HCT116 (cell line): ENCODE data around the gene ERC2. TPM values are rescaled to one million over a fixed set of nuclear protein-coding genes. Genes with fewer than 3 reads are reported as not detected.

Experiments used
- ATAC-seq: fragments of 200-7000 bp; cut with Tn5 transposase; 2 replicates; pipeline ENCODE4 v1.9.1; 2020; ENCODE audit warnings: mild to moderate bottlenecking, moderate library complexity
- BruUV-seq: library from RNA; stranded (reverse); fragments of 400-500 nt; replicated peaks from 2 replicates; lab custom pipeline; 2021; lab: Mats Ljungman, UMichigan
- CTCF ChIA-PET: fragments of 300-600 bp; sonication (Branson Sonifier 250); formaldehyde crosslinking; loops from one replicate; lab custom pipeline; 2021; ENCODE audit warnings: antibody characterized with exemption; lab: Charles Lee
- POLR2A ChIA-PET: fragments of 300-600, 350-600 bp; sonication (Branson Sonifier 250); formaldehyde crosslinking; loops from one replicate; lab custom pipeline; 2021; ENCODE audit warnings: antibody characterized with exemption; lab: Charles Lee
- RAD21 ChIA-PET, 2 experiments: fragments of 300-600 bp; sonication (Branson Sonifier 250); formaldehyde crosslinking; loops; one replicate each; lab custom pipeline; 2023; ENCODE audit warnings: low total read pairs in 2 of 2; ENCODE audit not compliant: uncharacterized antibody in 2 of 2, unreplicated experiment in 2 of 2, low non-redundant PET in 1 of 2; lab: Charles Lee
- DNase-seq: peaks from one replicate; pipeline ENCODE4 v3.0.0-alpha.2; 2010; ENCODE audit warnings: low read depth, low spot score
- H2AFZ ChIP-seq: fragments of 200-600 bp; shearing (Covaris generic), sonication (generic); 2 replicates; pipeline ENCODE4 v1.6.1; 2017; ENCODE audit warnings: low read depth, mixed run types, mixed read lengths, antibody characterized with exemption, low read length; ENCODE audit not compliant: poor library complexity, severe bottlenecking
- H3K27ac ChIP-seq: 2 replicates; pipeline ENCODE4 v1.5.1; 2012; ENCODE audit warnings: low read depth, low read length
- H3K27me3 ChIP-seq: fragments of 200-600 bp; sonication (generic); 2 replicates; pipeline ENCODE4 v1.6.1; 2016; ENCODE audit warnings: mixed run types, low read length, mixed read lengths; ENCODE audit not compliant: insufficient read depth
- H3K36me3 ChIP-seq, 2 experiments: fragments of 200-500 bp in 1 of 2; fragments of 200-600 bp in 1 of 2; sonication (Bioruptor generic) in 1 of 2; sonication (generic) in 1 of 2; 2 replicates each; pipeline versions ENCODE4 v1.5.1 to v1.6.1; 2014 to 2016; ENCODE audit warnings: low read length in 2 of 2, inconsistent platforms in 1 of 2, mixed read lengths in 1 of 2, mixed run types in 1 of 2; ENCODE audit not compliant: insufficient read depth in 2 of 2, control insufficient read depth in 1 of 2
- H3K4me1 ChIP-seq, 2 experiments: fragments of 200-600 bp in 1 of 2; sonication (generic) in 1 of 2; 2 replicates each; pipeline versions ENCODE4 v1.5.1 to v1.6.1; 2012 to 2017; ENCODE audit warnings: low read length in 2 of 2, inconsistent platforms in 1 of 2, mild to moderate bottlenecking in 1 of 2, mixed read lengths in 1 of 2, mixed run types in 1 of 2, moderate library complexity in 1 of 2; ENCODE audit not compliant: insufficient read depth in 2 of 2, control insufficient read depth in 1 of 2
- H3K4me2 ChIP-seq: fragments of 200-600 bp; sonication (generic); 2 replicates; pipeline ENCODE4 v1.6.1; 2017; ENCODE audit warnings: mixed run types, low read length, mixed read lengths
- H3K4me3 ChIP-seq, 2 experiments: fragments of 200-600 bp in 1 of 2; sonication (generic) in 1 of 2; replicated peaks in 1 of 2; 2 replicates each; pipeline ENCODE4 v1.5.1; 2011 to 2016; ENCODE audit warnings: low read length in 2 of 2, control low read depth in 1 of 2, low read depth in 1 of 2, mild to moderate bottlenecking in 1 of 2, mixed read lengths in 1 of 2, mixed run types in 1 of 2
- H3K79me2 ChIP-seq: fragments of 200-600 bp; sonication (generic); 2 replicates; pipeline ENCODE4 v1.6.1; 2017; ENCODE audit warnings: mild to moderate bottlenecking, mixed run types, low read length, moderate library complexity, mixed read lengths; ENCODE audit not compliant: insufficient read depth
- H3K9ac ChIP-seq: fragments of 200-600 bp; sonication (generic); 2 replicates; pipeline ENCODE4 v1.6.1; 2016; ENCODE audit warnings: low read length, mixed read lengths
- H3K9me2 ChIP-seq: fragments of 200-600 bp; sonication (generic), shearing (Covaris generic); 2 replicates; pipeline ENCODE4 v1.6.1; 2017; ENCODE audit warnings: mixed run types, mild to moderate bottlenecking, moderate library complexity; ENCODE audit not compliant: insufficient read depth
- H3K9me3 ChIP-seq, 2 experiments: fragments of 200-500 bp in 1 of 2; fragments of 200-600 bp in 1 of 2; sonication (Bioruptor generic) in 1 of 2; sonication (generic) in 1 of 2; 2 replicates each; pipeline ENCODE4 v1.6.1; 2014 to 2017; ENCODE audit warnings: low read length in 2 of 2, mixed read lengths in 2 of 2, inconsistent platforms in 1 of 2, low read depth in 1 of 2, mild to moderate bottlenecking in 1 of 2, mixed run types in 1 of 2, moderate library complexity in 1 of 2; ENCODE audit not compliant: control insufficient read depth in 1 of 2, insufficient read depth in 1 of 2
- H4K20me1 ChIP-seq: fragments of 200-600 bp; sonication (generic), shearing (Covaris generic); 2 replicates; pipeline ENCODE4 v1.6.1; 2017; ENCODE audit warnings: mixed run types, mild to moderate bottlenecking, moderate library complexity; ENCODE audit not compliant: insufficient read depth
- CBX3 ChIP-seq: IDR thresholded peaks from 2 replicates; pipeline ENCODE4 v1.6.1; 2012; ENCODE audit warnings: low read depth
- CEBPB ChIP-seq: IDR thresholded peaks from 2 replicates; pipeline ENCODE4 v1.6.1; 2012; ENCODE audit warnings: low read depth
- CTCF ChIP-seq, 3 experiments: fragments of 200-600 bp in 1 of 3; sonication (generic) in 1 of 3; IDR thresholded peaks in 2 of 3; conservative IDR thresholded peaks in 1 of 3; 2 replicates each; pipeline ENCODE4 v1.5.1; 2012 to 2017; ENCODE audit warnings: low read depth in 2 of 3, low read length in 2 of 3, antibody characterized with exemption in 1 of 3, borderline replicate concordance in 1 of 3, control low read depth in 1 of 3, mild to moderate bottlenecking in 1 of 3, mixed read lengths in 1 of 3, mixed run types in 1 of 3, moderate library complexity in 1 of 3; ENCODE audit not compliant: insufficient read depth in 1 of 3
- EGR1 ChIP-seq: IDR thresholded peaks from 2 replicates; pipeline ENCODE4 v1.6.1; 2012; ENCODE audit warnings: low read depth
- ELF1 ChIP-seq: IDR thresholded peaks from 2 replicates; pipeline ENCODE4 v1.6.1; 2012; ENCODE audit warnings: low read depth, borderline replicate concordance
- EZH2 ChIP-seq: fragments of 200-600 bp; sonication (generic); IDR thresholded peaks from 2 replicates; pipeline ENCODE4 v1.6.1; 2017; ENCODE audit warnings: antibody characterized with exemption, mixed run types
- EZH2phosphoT487 ChIP-seq: fragments of 200-600 bp; IDR thresholded peaks from 2 replicates; pipeline ENCODE4 v1.6.1; 2018; ENCODE audit warnings: antibody characterized with exemption, borderline replicate concordance
- FOSL1 ChIP-seq: IDR thresholded peaks from 2 replicates; pipeline ENCODE4 v1.6.1; 2012; ENCODE audit warnings: low read depth
- JUND ChIP-seq: IDR thresholded peaks from 2 replicates; pipeline ENCODE4 v1.6.1; 2012
- POLR2A ChIP-seq: IDR thresholded peaks from 2 replicates; pipeline ENCODE4 v1.7.0; 2011; ENCODE audit warnings: borderline replicate concordance; ENCODE audit not compliant: insufficient read depth, insufficient read length; ENCODE audit errors: extremely low read depth
- POLR2AphosphoS5 ChIP-seq: IDR thresholded peaks from 2 replicates; pipeline ENCODE4 v1.6.1; 2011; ENCODE audit warnings: mild to moderate bottlenecking, low read depth, low read length, moderate library complexity
- RAD21 ChIP-seq: IDR thresholded peaks from 2 replicates; pipeline ENCODE4 v1.6.1; 2012; ENCODE audit warnings: low read depth, mild to moderate bottlenecking
- SIN3A ChIP-seq: IDR thresholded peaks from 2 replicates; pipeline ENCODE4 v1.6.1; 2012; ENCODE audit warnings: low read depth
- SP1 ChIP-seq: IDR thresholded peaks from 2 replicates; pipeline ENCODE4 v1.6.1; 2012; ENCODE audit warnings: low read depth
- YY1 ChIP-seq: IDR thresholded peaks from 2 replicates; pipeline ENCODE4 v1.6.1; 2011; ENCODE audit warnings: low read length, low read depth, moderate library complexity, mild to moderate bottlenecking; ENCODE audit not compliant: insufficient replicate concordance; ENCODE audit errors: extremely low read depth
- ZBTB33 ChIP-seq: IDR thresholded peaks from 2 replicates; pipeline ENCODE4 v1.6.1; 2011; ENCODE audit warnings: mild to moderate bottlenecking, low read length, moderate library complexity; ENCODE audit not compliant: insufficient replicate concordance; ENCODE audit errors: extremely low read depth
- ZFX ChIP-seq: fragments of 450-650 bp; IDR thresholded peaks from 2 replicates; pipeline ENCODE4 v1.6.1; 2017
- ZNF274 ChIP-seq: fragments of 200-500 bp; sonication (Bioruptor generic); IDR thresholded peaks from 2 replicates; pipeline ENCODE4 v1.6.1; 2014; ENCODE audit warnings: mild to moderate bottlenecking, low read depth, low read length, inconsistent platforms
- intact Hi-C: fragments of 100-400 bp; cut with micrococcal nuclease; formaldehyde crosslinking; loops from 2 replicates; pipeline ENCODE4 v1.10.0; 2022
- total RNA-seq: library from RNA; stranded (reverse); gene quantifications from one replicate; pipeline ENCODE4 v1.2.1, GENCODE V29; 2021; ENCODE audit not compliant: unreplicated experiment
- TF ChIP-seq, protein P1 (sequence below): IDR thresholded peaks from 2 replicates; pipeline ENCODE4 v1.6.1; 2012

Gene ERC2
- total RNA-seq, 1 experiment from 2014 or later, result not detected

- no peak for TF ChIP-seq FOSL1
- no peak for TF ChIP-seq ZNF274
- TF ChIP-seq SIN3A, result no peak
- no peak for TF ChIP-seq SP1
Observed at GRCh38 chr3:56207922-56208321, 260.3 kb downstream of the ERC2 start (continued).

GRCh38 chr3:56205406-56205805 lies 262.9 kb downstream of the ERC2 start:
- POLR2A ChIA-PET, result no interaction called here
- CTCF ChIA-PET, result no interaction called here
- Histone ChIP-seq H3K27me3 (peaks cover 2% of the 10 kb centered on the region; the same call in 1 of the 2 replicates), H3K79me2 (no peaks in the 10 kb centered on the region), H3K4me3 (no peak overlapping the region), H3K36me3 (no peaks in the 10 kb centered on the region), H3K4me1 (no peaks in the 10 kb centered on the region), H3K4me2 (no peak overlapping the region), H2AFZ (no peak overlapping the region), H3K9me3 (no peaks in the 10 kb centered on the region), H3K9me2 (no peaks in the 10 kb centered on the region), H3K9ac (no peak overlapping the region), H4K20me1 (no peaks in the 10 kb centered on the region), H3K27ac (no peak overlapping the region)
- RAD21 ChIA-PET, result no interaction called here
- intact Hi-C loops, result no loop called here
- no peak for DNase-seq
- BruUV-seq, result no TSS peak
- no peak for ATAC-seq
- no peak for TF ChIP-seq JUND
- no peak for TF ChIP-seq EZH2
- no peak for TF ChIP-seq ZFX
- TF ChIP-seq ELF1, result no peak
- no peak for TF ChIP-seq CEBPB
- no peak for TF ChIP-seq YY1
- no peak for TF ChIP-seq EZH2phosphoT487
- no peak for TF ChIP-seq CTCF (IDR thresholded peaks at IDR 0.05 in 2 of 3, conservative IDR thresholded peaks at IDR 0.05 in 1 of 3; ENCODE audit: borderline replicate concordance in 1 of 3, insufficient read depth in 1 of 3, low read depth in 2 of 3, low read length in 2 of 3)
- no peak for TF ChIP-seq ZBTB33
- TF ChIP-seq RAD21, result no peak
- TF ChIP-seq SIN3A, result no peak
- no peak for TF ChIP-seq SP1
- TF ChIP-seq POLR2AphosphoS5, result no peak
- TF ChIP-seq CBX3, result no peak
- no peak for TF ChIP-seq FOSL1
- TF ChIP-seq EGR1, result no peak
- TF ChIP-seq POLR2A, result no peak
- TF ChIP-seq, protein P1, sequence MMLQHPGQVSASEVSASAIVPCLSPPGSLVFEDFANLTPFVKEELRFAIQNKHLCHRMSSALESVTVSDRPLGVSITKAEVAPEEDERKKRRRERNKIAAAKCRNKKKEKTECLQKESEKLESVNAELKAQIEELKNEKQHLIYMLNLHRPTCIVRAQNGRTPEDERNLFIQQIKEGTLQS, result no peak
